Colon (tissue), 2 donors: Measurements from ENCODE around the gene CYGB.

Experiments used
- FAIRE-seq: peaks from 2 replicates; lab custom pipeline; 2012; peaks lifted over from hg19 to GRCh38; lab: Jason Lieb, UNC
- donor health status: control.
- donor health status: control.

Gene CYGB

DNA sequence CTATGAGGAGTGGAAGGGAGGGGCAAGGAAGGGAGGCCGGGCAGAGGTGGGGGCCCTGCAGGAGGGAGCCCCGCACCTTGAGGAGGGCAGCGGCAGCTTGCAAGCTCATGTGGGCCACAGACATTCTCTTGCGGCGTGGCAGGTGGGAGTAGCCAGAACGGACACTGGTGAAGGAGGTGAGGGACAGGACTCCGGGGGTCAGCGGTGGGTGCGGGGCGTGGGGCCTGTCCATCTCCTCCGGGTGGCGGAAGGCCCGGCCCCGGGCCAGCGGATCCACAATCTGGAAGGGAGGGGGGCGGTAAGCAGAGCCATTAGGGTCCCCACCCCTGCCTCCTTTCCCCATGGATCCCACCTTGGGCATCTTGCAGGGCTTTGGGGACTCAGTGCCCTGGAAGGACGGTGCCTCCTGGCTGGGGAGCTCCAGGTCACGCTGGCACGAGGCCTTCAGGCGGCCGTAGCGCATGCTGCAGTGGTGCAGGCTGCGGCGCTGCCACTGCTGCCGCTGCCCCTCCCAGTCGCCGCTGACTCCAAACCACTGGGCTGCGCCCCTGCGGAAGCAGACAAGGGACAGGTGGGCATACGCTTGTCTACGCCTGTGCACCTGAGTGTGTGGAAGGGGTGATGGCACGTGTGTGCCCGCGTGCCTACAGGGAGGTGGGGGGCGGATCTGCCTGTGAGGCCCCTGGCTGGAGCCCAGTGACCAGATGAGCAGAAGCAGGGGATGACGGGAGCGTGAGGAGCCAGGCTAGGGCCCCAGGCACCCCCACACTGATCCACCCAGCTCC is 58.6 kb downstream of the CYGB start:
- no peak for FAIRE-seq

DNA sequence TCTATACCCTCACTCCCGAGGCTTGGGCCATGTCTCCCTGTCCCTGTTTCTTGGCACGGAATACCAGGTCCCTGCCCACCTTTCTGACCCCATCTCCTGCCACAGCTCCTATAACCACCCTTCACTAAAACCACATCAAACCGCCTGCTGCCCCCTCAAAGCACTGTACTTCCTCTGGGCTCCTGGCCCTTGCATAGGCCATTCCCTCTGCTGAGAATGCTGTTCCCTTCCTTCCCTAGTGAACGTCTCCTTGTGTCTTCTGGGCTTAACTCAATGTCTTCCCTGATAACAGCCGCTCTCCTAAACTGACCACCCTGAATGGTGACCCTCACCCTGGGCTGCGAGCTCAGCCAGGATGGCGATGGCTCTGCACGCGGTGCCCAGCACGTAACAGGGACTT is 59.4 kb downstream of the CYGB start:
- no peak for FAIRE-seq

DNA sequence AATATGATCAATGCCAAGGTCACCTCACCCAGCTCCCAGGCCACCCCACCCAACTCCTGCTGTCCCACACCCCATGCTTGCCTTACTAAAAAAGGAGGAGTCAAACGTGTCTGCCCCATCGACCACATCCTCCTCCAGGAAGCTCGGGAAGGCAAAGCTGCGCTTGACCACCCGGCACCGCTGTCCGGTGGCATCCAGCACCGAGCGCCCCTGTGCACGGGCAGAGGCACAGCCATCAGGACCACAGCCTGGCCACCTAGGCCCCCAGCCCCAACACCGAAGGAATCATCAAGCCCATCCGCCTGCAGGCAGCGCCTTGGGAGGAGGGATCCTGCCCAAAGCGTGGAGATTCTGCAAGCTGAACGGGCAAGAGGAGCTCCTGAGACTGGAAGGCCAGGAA is 59.9 kb downstream of the CYGB start:
- no peak for FAIRE-seq
